NCI-H2227 (cell line): ENCODE data around the gene PLPP4.

ENCODE experiments used
- DNase-seq: peaks from one replicate; lab custom pipeline; 2025; ENCODE audit not compliant: unreplicated experiment; lab: John Stamatoyannopoulos, UW

PLPP4 gene

DNA sequence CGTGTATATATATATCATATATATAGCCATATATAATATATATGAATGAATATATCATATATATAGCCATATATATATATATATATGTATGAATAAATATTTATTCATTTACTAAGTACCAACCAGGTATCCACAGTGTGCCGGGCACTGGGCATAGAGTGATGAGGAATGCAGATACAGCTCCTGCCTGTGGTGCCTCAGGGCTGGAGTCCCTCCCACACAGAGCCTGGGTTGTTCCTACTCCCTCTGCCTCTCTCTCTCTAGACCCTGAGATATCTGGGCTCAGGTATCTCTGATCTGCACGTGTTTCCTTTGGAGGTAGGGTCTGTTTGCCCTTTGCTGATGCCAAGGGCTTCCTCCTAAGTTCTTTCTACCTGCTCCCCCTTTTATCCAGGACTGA is 1.4 kb upstream of the PLPP4 start:
- no peak for DNase-seq

DNA sequence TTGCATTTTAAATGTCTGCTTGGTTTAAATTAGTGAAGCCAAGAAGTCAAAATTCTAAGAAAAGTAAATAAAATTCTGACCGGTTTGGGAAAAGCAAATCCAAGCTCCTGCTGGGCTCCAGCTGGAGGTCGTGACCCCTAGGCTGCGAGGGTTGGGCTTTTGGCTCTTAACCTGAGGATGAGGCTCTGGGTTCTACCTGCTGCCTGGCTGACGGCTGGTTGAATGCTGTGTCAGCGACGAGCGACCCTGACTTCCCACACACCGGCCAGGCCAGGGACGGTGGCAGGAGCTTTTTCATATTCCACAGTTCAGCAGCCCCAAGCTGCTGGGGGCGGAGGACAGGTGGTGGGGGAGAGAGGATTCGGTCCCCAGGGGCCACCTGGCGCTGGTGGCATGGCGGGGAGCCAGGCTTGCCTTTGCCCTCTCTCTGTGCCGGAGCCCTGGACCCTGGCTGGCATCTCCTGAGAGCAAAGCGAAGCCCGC is 843 bp upstream of the PLPP4 start:
- DNase-seq: no peak

DNA sequence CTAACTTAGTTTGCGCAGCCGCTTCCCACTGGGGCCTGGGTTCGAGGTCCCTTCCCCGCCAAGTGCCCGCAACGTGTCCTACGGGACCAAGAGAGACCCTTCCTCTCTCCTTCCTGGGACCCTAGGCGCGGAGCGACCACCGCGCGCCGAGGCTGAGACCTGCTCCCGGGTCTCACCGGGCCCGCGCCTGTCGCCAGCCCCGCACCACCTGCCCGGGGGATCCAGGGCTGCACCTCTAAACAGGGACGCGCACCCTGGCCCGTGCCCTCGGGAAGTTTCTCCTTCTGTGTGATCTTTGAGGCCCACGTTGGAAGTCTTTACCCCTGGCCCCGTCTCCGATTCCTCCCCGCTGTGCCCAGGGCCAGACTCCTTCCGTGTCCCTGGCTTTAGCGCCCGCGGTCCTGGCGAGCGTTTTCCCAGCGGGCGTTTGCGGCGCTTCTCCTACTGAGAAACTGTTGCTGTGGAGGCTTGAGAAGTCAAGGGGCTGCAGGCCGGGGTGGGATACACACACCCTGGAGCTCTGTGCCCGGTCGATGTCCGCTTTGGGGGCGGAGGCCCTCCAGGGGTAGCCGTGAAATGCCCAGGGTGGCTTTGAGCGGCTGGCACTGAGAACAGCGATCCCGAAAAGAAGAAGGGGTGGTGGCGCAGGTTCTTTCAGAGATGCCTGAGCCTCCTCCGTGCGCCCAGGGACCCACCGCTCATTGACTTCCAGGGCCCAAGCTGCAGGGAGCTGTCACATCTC is 575 bp downstream of the PLPP4 start:
- DNase-seq: peak; percentile 9

DNA sequence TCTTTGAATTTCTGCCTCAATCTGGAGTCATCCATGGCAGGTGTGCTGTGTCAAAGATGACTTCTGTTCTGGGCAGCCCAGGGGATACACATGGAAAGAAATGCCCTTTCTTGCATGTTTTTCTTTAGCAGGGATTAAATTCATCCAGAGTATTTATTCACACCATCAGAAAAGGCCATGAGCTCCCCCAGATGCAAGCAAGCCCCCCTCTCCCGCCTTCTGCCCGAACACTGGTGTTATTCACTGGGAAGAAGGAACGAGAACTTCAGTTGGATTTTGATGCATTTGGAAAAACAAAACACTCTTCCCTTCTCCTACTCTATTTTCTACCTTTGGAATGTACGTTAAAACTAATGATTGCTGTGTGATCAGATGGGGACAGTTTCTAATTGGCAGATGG is 1.4 kb downstream of the PLPP4 start:
- no peak for DNase-seq

DNA sequence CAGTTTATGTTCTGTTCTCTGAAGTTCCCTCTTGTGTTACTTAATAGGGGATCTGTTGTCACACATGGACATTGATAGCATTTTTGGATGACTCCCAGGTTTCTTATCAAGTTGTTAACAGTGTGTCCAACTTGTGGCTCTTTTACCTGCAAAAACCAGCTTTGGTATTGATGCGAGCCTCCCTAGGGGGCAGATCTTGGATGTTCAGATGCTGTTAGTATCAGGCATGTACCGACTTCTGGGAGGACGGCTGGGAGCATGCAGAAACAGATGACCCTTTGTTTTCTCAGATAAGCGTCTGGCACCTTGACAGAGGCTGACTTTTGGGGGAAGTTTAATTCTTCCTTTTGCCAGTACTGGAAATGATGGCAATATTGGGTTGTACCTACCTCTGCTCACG is 2.2 kb downstream of the PLPP4 start:
- no peak for DNase-seq

DNA sequence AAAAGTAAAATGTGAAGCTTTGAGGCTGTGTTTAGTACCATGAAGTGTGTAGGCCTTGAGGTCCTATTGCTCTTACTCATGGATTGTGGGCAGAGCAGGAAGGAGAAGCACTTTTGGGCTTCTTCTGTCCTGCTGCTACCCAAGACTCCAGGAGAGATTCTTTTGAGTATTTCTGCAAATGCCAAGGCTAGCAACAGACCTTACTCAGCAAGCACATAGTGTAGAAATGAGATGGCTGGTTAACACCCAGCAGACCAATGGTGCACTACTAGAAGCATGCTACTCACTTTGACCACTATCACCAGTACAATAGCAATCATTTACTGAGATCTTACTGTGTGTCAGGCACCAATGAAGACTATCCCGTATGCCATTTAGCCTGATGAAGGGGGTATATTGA is 3.2 kb downstream of the PLPP4 start:
- no peak for DNase-seq

DNA sequence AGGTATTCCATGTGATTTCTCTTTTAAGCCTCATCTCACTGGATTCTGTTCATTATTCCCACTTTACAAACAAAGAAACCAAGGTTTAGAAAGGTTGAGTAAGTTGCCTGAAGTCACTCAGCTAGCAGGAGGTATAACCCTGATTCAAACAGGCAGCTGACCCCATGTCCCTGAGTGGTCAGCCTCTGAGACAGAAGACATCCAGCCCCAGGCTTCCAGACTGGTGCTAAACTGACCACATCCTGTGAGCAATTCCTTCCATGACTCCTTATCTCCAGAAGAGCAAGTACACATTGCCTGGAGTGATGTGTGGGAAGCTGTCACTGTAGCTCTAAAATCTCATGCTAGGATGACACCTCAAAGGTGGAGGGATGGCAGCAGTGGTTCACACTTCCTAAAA is 3.7 kb downstream of the PLPP4 start:
- no peak for DNase-seq

DNA sequence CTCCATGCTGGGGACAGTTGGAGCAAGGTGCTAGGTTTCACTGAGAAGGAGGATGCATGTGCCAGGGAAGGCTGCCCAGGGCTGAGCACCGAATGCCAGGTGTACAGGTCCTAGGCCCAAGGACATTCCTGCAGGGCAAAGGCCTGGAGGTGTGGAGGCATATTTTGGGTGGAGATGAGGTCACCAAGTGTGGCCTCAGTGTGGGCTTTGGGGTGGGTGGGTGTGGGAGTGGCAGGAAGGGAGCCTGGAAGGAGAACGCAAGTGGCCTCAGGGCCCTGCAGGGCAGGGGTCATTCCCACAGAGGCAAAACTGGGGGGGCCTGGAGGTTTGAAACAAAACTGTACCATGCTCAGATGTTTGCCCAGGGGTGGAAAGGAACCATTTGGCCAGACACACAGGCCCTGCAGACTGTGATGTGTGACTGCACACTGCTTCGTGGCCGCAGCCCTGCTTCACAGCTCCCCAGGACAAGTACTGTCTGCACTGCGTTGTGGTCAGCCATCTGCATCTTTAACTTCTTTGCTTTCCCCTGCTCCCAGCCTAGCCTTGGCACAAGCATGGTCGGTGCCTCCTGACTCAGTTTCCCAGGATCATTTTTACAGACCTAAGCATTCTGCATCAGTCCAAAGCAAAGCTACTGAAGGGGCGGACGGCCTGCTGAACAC is 5.1 kb downstream of the PLPP4 start:
- no peak for DNase-seq

DNA sequence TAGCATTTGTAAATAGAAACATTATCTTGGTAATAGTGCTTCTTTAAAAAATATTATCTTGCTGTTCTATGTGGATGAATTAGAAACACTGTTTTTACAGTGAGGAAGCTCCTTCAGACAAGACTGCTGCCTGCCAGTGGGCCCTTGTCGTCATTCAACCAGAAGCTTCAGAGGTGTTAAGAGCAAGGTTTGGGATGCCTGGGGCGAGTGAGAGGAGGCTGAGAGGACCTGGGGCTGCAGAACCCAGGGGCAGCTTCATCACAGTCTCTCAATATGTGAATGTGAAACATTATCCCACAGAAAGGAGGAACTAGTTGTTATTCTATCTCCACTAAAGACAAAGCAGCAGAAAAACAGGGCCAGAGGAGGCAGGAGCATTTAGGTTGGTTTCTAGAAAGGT is 8.1 kb downstream of the PLPP4 start:
- DNase-seq: no peak

DNA sequence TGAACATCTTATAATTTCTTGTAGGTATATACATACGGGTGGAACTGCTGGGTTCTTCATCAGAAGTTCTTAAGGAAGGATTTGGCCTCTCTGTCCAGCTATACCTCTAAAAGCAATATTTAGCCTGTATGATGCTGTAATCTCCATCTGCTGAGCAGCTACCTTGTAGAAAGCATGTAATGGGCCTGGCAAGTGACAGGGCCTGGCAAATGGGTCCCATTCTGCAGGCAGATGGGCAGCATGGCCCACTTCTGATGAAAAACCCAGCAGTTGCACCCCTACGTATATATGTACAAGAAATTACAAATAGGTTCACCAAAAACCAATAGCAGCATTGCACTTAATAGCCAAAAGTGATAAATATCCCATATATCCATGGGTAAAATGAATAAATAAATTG is 9.0 kb downstream of the PLPP4 start:
- DNase-seq: no peak

DNA sequence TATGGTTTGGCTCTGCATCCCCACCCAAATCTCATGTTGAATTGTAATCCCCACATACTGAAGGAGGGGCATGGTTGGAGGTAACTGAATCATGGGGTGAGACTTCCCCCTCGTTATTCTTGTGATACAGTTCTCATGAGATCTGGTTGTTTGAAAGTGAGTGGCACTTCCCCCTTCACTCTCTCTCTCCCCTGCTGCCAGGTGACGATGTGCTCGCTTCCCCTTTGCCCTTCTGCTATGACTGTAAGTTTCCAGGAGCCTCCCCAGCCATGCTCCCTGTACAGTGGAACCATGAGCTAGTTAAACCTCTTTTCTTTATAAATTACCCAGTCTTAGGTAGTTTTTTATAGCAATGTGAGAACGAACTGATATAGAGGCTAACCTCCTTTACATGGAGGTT is 16.6 kb downstream of the PLPP4 start:
- DNase-seq: peak; percentile 4

DNA sequence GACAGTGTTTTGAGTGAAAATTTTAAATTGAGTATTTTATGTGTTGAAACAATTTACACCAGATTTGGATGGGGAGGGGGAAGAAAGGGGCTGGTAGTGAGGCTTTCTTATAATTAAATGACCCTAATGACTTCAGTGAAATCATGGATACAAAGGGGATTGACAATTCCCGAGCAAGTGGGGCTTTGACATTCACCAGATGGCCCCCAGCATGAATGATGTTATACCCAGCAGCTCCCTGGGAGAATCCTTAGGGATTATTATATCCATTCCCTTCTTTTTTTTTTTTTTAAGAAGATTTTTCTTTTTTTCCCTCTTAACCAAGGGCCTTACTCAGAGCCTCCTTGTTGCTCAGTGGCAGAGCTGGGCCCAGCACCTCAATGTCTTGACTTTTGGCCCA is 17.9 kb downstream of the PLPP4 start:
- DNase-seq: peak; percentile 48

DNA sequence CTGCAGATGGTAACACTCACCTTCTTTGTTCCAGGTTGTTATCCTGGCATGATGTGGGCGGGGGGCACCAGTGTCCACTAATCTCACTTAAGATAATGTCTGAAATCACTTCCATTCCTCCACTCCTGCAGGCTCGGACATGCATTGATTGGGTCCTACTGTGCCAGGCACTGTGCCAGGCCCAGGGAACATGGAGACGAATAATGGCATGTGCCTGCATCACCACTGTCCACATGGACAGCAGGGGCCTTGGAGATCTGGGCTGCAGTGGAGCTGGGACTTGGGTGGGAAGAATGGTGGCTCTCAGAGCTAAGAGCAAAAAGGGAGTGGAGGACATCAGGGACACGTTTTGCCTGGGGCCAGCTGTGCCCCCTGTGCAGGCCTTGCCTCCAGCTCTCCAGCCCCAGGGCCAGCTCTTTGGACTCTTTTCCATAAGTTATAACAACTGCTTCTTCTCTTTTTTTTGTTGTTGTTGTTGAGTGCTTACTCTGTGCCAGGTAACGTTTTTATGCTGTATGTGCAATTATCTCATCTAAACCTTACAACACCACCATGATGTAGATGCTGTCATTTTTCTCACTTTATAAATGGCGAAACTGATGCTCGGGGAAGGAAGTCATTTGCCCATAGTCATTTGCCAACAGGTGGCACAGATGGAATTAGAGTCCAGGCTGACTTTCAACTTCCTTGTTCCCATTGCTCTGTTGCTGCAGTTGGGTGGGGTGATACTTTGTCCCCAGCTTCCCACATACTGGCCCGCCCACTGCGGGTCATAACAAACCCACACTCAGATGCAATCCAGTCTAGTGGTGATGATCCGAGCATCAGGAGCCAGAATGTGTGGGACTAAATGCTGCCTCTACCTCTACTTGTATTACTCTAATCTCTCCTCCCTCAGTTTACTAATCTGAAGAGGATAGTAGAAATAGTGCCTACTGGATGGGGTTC is 19.1 kb downstream of the PLPP4 start:
- no peak for DNase-seq

DNA sequence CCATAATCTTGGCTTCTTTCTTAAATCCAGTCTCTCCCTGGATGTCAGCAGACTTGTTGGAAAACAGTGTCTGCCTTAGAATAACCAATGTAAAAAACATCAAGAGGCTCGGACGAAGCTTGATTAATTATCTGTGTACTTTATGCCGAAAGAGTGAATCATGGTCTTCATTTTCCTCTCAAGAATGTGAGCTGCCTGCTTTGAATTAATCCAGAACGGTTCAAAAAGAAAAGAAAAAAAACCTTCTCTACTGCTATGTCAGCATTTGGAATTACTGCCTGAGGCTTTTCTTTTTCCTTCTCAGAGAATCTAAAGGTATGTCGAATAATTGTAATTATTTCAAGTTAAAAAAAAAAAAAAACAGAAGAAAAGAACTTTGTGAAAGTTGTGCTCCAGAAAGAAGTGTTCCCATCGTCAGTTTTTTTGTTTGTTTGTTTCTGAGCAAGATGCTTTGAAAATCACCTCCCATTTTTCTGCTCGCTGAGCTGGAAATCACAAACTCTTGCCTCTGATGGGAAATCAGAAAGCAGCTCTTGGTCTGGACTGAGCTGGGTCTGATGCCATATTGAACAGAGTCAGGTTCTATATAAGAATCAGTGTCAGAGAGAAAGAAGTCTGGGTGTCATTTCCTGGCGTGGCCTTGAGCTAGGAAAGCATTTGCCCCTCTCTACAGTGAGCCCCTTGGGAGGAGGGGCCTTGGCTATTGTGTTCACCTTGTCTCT is 20.2 kb downstream of the PLPP4 start:
- no peak for DNase-seq

DNA sequence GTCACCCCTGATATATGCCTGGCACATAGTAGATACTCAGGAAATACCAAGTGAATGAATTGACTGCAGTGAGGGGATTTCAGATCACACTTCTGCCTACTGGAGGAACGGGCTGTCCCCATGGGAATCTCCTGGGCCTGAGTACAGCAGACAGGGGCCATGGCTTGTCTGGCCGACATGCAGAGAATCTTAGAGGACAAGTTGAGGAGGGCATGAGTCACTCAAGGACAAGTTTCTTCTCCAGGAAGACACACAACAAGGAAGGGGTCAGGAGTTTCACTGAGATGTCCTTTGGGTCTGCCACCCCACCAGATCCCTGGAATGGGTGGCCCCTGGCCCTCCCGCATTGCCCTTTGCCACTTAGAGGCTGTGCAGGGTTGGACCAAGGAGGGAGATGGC is 20.7 kb downstream of the PLPP4 start:
- DNase-seq: no peak

DNA sequence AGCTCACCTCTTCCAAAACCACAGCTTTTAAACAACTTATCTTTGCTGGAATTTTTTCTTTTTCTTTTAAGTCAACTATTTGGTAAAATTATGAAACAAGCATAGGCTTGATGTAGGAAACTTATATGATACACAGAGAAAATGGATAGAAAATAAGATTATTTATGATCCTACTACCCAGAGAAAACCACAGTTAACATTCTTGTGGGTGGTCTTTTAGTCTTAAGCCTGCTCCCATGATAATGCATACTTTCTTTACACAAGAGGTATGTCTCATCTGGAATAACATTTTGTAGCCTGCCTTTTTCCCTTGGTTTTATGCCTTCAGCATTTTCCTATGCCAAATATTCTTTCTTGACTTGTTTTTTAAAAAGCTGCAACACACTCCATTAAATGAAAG is 21.4 kb downstream of the PLPP4 start:
- no peak for DNase-seq

DNA sequence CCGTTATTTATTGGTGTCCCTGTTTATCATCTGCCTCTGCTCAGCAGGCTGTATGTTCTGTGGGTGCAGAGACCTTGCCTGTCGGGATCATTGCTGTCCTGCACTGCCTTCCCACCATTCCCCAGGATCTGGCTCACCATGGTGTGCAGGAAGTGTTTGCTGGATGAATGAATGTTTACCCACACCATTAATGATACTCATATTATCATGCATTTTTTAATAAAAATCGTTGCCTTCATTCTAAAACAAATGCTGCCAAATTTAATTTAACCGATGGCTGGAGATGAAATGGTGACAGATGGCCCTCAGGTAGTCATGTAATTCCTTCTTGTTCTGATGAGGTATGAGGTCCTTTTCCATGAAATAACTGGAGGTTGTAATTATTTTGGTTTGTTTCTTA is 22.5 kb downstream of the PLPP4 start:
- DNase-seq: no peak

DNA sequence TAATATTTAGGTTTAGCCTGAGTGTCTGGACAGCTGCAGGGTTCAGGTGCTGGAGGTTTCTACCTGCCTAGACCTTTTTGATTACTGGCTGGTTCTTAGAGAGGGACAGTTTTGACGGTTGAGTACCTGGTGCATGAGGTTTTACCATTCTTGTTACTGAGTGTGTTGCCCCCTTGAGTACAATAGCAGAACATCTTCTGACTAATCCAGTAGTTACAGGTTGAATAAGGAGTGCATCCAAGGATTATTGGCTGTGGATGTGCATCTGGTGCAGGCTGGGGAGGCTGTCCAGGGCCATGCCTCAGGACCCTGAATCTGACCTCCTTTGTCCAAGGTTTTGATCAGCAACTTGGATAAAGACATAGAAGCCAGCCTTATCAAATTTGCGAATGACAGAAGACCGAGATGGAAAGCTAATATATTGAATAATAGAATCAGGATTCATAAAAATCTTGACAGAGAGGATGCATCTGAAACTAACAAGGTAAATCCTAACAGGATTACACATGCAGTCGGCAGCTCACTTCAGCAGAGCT is 23.1 kb downstream of the PLPP4 start:
- DNase-seq: no peak

DNA sequence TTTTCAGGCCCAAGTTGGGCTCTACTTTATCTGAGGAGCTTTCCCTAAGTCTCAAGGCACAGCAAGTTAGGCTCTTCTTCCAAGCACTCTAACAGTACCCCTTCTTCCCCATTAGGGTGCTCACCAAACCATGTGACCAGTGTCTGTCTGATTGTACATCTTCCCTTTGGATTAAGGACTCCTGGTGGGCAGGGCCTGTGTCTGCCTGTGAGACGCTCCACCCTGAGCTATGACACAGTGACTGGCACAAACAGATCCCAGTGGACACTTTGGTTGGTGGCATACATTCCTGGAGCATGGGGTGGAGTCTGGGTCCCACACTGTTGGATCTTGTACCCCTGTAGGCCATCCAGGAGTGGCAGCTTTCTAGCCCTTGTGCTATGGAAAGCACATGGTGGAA is 23.8 kb downstream of the PLPP4 start:
- DNase-seq: no peak

DNA sequence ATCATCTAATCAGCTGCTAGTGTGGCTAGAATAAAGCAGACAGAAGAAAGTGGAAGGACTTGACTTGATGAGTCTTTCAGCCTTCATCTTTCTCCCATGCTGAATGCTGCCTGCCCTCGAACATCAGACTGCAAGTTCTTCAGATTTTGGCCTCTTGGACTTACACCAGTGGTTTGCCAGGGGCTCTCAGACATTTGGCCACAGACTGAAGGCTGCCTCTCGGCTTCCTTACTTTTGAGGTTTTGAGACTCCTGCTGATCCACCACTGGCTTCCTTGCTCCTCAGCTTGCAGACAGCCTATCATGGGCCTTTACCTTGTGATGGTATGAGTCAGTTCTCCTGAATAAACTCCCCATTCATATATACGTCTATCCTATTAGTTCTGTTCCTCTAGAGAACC is 26.0 kb downstream of the PLPP4 start:
- no peak for DNase-seq
